K562 (cell line): ENCODE results near the gene PRRT1. TPM values are rescaled to one million over a fixed set of nuclear protein-coding genes. Genes with fewer than 3 reads are reported as not detected.

ENCODE experiments used
- GATA2 ChIP-seq: sonication (generic); formaldehyde crosslinking; IDR thresholded peaks from 2 replicates; pipeline ENCODE4 v1.4.0; 2020; ENCODE audit warnings: mild to moderate bottlenecking, missing genetic modification reagents
- HMGXB4 ChIP-seq: sonication (generic); formaldehyde crosslinking; IDR thresholded peaks from 2 replicates; pipeline ENCODE4 v1.8.1; 2023; ENCODE audit warnings: mild to moderate bottlenecking, missing genetic modification reagents
- HNRNPH1 ChIP-seq: fragments of 200-400 bp; formaldehyde crosslinking; optimal IDR thresholded peaks from 2 replicates; pipeline ENCODE3; 2017; ENCODE audit warnings: low read depth, mild to moderate bottlenecking, low read length, moderate library complexity
- HNRNPK ChIP-seq: fragments of 200-400 bp; formaldehyde crosslinking; IDR thresholded peaks from one replicate; pipeline ENCODE4 v1.6.1; 2018; ENCODE audit warnings: mild to moderate bottlenecking, low read depth, low read length; ENCODE audit not compliant: poor library complexity, severe bottlenecking
- ID3 ChIP-seq, 2 experiments: fragments of 250-450 bp in 1 of 2; fragments of 450-650 bp in 1 of 2; sonication (Bioruptor Pico) in 1 of 2; IDR thresholded peaks; 2 replicates each; pipeline versions ENCODE4 v1.6.1 to v1.8.0; 2016 to 2021; ENCODE audit warnings: mild to moderate bottlenecking in 2 of 2, moderate library complexity in 2 of 2, missing compliant biosample characterization in 1 of 2, missing genetic modification characterization in 1 of 2
- NFXL1 ChIP-seq: fragments of 450-650 bp; formaldehyde crosslinking; IDR thresholded peaks from 2 replicates; pipeline ENCODE4 v1.4.0; 2021; ENCODE audit warnings: mild to moderate bottlenecking
- NRF1 ChIP-seq, 2 experiments: fragments of 450-650 bp; IDR thresholded peaks in 1 of 2; conservative IDR thresholded peaks in 1 of 2; 2 replicates each; pipeline ENCODE4 v1.6.1; 2014; ENCODE audit warnings: mild to moderate bottlenecking in 2 of 2
- RBM39 ChIP-seq: fragments of 200-400 bp; formaldehyde crosslinking; optimal IDR thresholded peaks from 2 replicates; pipeline ENCODE3; 2018; ENCODE audit warnings: low read depth, low read length
- ZNF589 ChIP-seq: fragments of 200-800 bp; sonication (Bioruptor generic); IDR thresholded peaks from 2 replicates; pipeline ENCODE4 v1.6.1; 2016; ENCODE audit warnings: low read depth, missing genetic modification characterization, missing compliant biosample characterization
- polyA plus RNA-seq, 8 experiments: library from polyadenylated mRNA; depleted of rRNA in 4 of 8; stranded (reverse) in 5 of 8; unstranded in 3 of 8; fragments of >200 nt; fragmentation: Nextera tagmentation in 2 of 8; fragmentation: Illumina TruSeq in 1 of 8; extraction: Ambion mirVana in 2 of 8; extraction: Trizol in 1 of 8; gene quantifications; 2 replicates each; pipeline versions ENCODE4 v1.2.1 to v1.2.3, GENCODE V29; 2011 to 2014; ENCODE audit warnings: inconsistent platforms in 1 of 8, missing spikeins in 1 of 8
- total RNA-seq, 7 experiments: library from RNA; depleted of rRNA in 6 of 7; stranded (reverse); fragments of >200 nt in 6 of 7; fragmentation: Illumina TruSeq in 2 of 7; extraction: Trizol in 2 of 7; gene quantifications; 2 replicates each; pipeline versions ENCODE4 v1.2.1 to v1.2.3, GENCODE V29; 2011 to 2021; ENCODE audit warnings: low replicate concordance in 1 of 7
- TF ChIP-seq, protein P1 (sequence below): sonication (generic); formaldehyde crosslinking; IDR thresholded peaks from 2 replicates; pipeline ENCODE4 v1.8.1; 2023; ENCODE audit warnings: mild to moderate bottlenecking, missing genetic modification reagents
- TF ChIP-seq, protein P2 (sequence below): fragments of 250-450 bp; sonication (Bioruptor Pico); IDR thresholded peaks from 2 replicates; pipeline ENCODE4 v1.6.1; 2021; ENCODE audit warnings: mild to moderate bottlenecking
- TF ChIP-seq, protein P3 (sequence below): fragments of 450-650 bp; IDR thresholded peaks from 2 replicates; pipeline ENCODE4 v1.6.1; 2016; ENCODE audit warnings: low read depth
- TF ChIP-seq, protein P4 (sequence below): fragments of 450-650 bp; formaldehyde crosslinking; IDR thresholded peaks from 2 replicates; pipeline ENCODE4 v1.4.0; 2020; ENCODE audit warnings: mild to moderate bottlenecking, mixed read lengths

The PRRT1 gene
- total and polyA plus RNA-seq, 9 of the 15 experiments (the other 6 are each of a cell fraction or from before 2014, with no cell fraction given) = 0.14 to 3.5 (median 0.41) TPM

DNA sequence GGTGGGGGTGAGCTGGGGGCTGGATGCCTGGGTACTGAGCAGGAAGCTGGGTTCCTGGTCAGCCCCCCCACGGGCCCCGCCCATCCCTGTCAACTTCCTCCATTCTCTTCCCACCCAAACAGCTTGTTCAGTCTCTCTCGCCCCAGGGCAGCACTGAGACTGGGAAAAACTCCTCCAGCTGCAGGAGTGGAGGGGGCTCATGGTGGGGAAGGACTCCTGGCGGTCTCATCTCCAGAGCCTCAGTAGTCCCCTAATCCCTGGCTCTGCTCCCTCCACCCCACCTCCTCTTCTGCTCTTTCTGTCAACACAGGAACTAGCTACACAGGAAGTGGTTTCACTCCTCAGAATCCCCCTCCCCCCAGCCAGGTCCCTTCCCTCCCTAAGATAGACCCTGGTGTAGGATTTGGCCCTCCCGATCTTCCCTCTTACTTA, 40.9 kb upstream of the PRRT1 start, which contains the start of gene GPSM3 (continued):
- TF ChIP-seq HMGXB4 (CRISPR knock-in tag) (no peak), RBM39 (no peak), GATA2 (CRISPR knock-in tag) (no peak), ZNF589 (no peak), HNRNPH1 (no peak), HNRNPK (no peak), ID3 (CRISPR knock-in tag; IDR thresholded peaks at IDR 0.05) (no peak), ID3 (tag; IDR thresholded peaks at IDR 0.05) (no peak), NRF1 (conservative IDR thresholded peaks at IDR 0.05 in 1 of 2, IDR thresholded peaks at IDR 0.05 in 1 of 2) (no peak), NFXL1 (no peak)
- TF ChIP-seq, protein P1, sequence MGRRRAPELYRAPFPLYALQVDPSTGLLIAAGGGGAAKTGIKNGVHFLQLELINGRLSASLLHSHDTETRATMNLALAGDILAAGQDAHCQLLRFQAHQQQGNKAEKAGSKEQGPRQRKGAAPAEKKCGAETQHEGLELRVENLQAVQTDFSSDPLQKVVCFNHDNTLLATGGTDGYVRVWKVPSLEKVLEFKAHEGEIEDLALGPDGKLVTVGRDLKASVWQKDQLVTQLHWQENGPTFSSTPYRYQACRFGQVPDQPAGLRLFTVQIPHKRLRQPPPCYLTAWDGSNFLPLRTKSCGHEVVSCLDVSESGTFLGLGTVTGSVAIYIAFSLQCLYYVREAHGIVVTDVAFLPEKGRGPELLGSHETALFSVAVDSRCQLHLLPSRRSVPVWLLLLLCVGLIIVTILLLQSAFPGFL (CRISPR knock-in tag) = no peak
- TF ChIP-seq, protein P2, sequence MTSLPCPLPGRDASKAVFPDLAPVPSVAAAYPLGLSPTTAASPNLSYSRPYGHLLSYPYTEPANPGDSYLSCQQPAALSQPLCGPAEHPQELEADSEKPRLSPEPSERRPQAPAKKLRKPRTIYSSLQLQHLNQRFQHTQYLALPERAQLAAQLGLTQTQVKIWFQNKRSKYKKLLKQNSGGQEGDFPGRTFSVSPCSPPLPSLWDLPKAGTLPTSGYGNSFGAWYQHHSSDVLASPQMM (CRISPR knock-in tag) = no peak
- TF ChIP-seq, protein P3, sequence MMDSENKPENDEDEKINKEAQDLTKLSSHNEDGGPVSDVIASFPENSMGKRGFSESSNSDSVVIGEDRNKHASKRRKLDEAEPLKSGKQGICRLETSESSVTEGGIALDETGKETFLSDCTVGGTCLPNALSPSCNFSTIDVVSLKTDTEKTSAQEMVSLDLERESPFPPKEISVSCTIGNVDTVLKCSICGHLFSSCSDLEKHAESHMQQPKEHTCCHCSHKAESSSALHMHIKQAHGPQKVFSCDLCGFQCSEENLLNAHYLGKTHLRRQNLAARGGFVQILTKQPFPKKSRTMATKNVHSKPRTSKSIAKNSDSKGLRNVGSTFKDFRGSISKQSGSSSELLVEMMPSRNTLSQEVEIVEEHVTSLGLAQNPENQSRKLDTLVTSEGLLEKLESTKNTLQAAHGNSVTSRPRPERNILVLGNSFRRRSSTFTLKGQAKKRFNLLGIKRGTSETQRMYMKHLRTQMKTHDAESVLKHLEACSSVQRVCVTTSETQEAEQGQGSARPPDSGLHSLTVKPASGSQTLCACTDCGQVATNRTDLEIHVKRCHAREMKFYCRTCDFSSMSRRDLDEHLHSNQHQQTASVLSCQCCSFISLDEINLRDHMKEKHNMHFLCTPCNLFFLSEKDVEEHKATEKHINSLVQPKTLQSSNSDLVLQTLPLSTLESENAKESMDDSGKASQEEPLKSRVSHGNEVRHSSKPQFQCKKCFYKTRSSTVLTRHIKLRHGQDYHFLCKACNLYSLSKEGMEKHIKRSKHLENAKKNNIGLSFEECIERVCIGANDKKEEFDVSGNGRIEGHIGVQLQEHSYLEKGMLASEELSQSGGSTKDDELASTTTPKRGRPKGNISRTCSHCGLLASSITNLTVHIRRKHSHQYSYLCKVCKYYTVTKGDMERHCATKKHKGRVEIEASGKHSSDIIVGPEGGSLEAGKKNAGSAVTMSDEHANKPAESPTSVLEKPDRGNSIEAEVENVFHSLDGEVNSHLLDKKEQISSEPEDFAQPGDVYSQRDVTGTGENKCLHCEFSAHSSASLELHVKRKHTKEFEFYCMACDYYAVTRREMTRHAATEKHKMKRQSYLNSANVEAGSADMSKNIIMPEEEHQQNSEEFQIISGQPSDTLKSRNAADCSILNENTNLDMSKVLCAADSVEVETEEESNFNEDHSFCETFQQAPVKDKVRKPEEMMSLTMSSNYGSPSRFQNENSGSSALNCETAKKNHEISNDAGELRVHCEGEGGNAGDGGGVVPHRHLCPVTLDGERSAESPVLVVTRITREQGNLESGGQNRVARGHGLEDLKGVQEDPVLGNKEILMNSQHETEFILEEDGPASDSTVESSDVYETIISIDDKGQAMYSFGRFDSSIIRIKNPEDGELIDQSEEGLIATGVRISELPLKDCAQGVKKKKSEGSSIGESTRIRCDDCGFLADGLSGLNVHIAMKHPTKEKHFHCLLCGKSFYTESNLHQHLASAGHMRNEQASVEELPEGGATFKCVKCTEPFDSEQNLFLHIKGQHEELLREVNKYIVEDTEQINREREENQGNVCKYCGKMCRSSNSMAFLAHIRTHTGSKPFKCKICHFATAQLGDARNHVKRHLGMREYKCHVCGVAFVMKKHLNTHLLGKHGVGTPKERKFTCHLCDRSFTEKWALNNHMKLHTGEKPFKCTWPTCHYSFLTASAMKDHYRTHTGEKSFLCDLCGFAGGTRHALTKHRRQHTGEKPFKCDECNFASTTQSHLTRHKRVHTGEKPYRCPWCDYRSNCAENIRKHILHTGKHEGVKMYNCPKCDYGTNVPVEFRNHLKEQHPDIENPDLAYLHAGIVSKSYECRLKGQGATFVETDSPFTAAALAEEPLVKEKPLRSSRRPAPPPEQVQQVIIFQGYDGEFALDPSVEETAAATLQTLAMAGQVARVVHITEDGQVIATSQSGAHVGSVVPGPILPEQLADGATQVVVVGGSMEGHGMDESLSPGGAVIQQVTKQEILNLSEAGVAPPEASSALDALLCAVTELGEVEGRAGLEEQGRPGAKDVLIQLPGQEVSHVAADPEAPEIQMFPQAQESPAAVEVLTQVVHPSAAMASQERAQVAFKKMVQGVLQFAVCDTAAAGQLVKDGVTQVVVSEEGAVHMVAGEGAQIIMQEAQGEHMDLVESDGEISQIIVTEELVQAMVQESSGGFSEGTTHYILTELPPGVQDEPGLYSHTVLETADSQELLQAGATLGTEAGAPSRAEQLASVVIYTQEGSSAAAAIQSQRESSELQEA = no peak
- TF ChIP-seq, protein P4, sequence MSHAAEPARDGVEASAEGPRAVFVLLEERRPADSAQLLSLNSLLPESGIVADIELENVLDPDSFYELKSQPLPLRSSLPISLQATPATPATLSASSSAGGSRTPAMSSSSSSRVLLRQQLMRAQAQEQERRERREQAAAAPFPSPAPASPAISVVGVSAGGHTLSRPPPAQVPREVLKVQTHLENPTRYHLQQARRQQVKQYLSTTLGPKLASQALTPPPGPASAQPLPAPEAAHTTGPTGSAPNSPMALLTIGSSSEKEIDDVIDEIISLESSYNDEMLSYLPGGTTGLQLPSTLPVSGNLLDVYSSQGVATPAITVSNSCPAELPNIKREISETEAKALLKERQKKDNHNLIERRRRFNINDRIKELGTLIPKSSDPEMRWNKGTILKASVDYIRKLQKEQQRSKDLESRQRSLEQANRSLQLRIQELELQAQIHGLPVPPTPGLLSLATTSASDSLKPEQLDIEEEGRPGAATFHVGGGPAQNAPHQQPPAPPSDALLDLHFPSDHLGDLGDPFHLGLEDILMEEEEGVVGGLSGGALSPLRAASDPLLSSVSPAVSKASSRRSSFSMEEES (CRISPR knock-in tag) = no peak; the same call in 1 of the 2 replicates
